Ectodermal cell (in vitro differentiated cells): Measurements from ENCODE around the gene PLEKHM3.

Source experiments
- H3K27ac ChIP-seq: 2 replicates; pipeline ENCODE4 v1.7.0; 2013; ENCODE audit warnings: mild to moderate bottlenecking, low read depth, low read length; ENCODE audit not compliant: insufficient read depth, poor library complexity, severe bottlenecking
- H3K27me3 ChIP-seq: 2 replicates; pipeline ENCODE4 v1.7.0; 2013; ENCODE audit warnings: mild to moderate bottlenecking, low read length; ENCODE audit not compliant: insufficient read depth, control insufficient read depth, poor library complexity, severe bottlenecking
- H3K36me3 ChIP-seq: one replicate; pipeline ENCODE4 v1.7.0; 2013; ENCODE audit warnings: low read length; ENCODE audit not compliant: control insufficient read depth, insufficient read depth
- H3K4me1 ChIP-seq: one replicate; pipeline ENCODE4 v1.7.0; 2013; ENCODE audit warnings: low read length; ENCODE audit not compliant: control insufficient read depth, insufficient read depth
- H3K4me3 ChIP-seq: 2 replicates; pipeline ENCODE4 v1.7.0; 2013; ENCODE audit warnings: low read depth, low read length, control low read depth; ENCODE audit not compliant: insufficient read depth
- H3K9me3 ChIP-seq: 2 replicates; pipeline ENCODE4 v1.7.0; 2013; ENCODE audit warnings: mild to moderate bottlenecking, low read length, moderate library complexity; ENCODE audit not compliant: control insufficient read depth
- WGBS, 2 experiments: methylation state at CpG; one replicate each; pipeline ENCODE4 v1.1.7; 2013; ENCODE audit warnings: missing lambda C conversion rate in 2 of 2; 5-methylcytosine and 5-hydroxymethylcytosine counted together

The PLEKHM3 gene

GRCh38 chr2:207802650-207803049 is 222.7 kb downstream of the PLEKHM3 start:
- H3K4me1 ChIP-seq, result no peaks in the 10 kb centered on the region
- no peaks in the 10 kb centered on the region for H3K27me3 ChIP-seq
- H3K36me3 ChIP-seq, result no peaks in the 10 kb centered on the region
- H3K9me3 ChIP-seq, result no peaks in the 10 kb centered on the region
- no peak overlapping the region for H3K27ac ChIP-seq
- H3K4me3 ChIP-seq, result no peak overlapping the region
- 92 to 94% methylated on average over 6 of the region's 6 CpGs for WGBS, 2 experiments

GRCh38 chr2:207801259-207801658 is 224.1 kb downstream of the PLEKHM3 start:
- Histone ChIP-seq H3K9me3 (no peaks in the 10 kb centered on the region), H3K27ac (no peak overlapping the region), H3K36me3 (no peaks in the 10 kb centered on the region), H3K27me3 (no peaks in the 10 kb centered on the region), H3K4me1 (peaks cover 5% of the 10 kb centered on the region), H3K4me3 (no peak overlapping the region)
- WGBS, 2 experiments, result 50 to 56% methylated on average over 3 of the region's 3 CpGs

- Histone ChIP-seq H3K4me3 (no peak overlapping the region), H3K36me3 (no peaks in the 10 kb centered on the region), H3K9me3 (no peaks in the 10 kb centered on the region), H3K4me1 (peaks cover 5% of the 10 kb centered on the region), H3K27me3 (no peaks in the 10 kb centered on the region), H3K27ac (peak overlapping the region; percentile 57)
- 66 to 67% methylated on average over 8 of the region's 8 CpGs for WGBS, 2 experiments
These were observed 228.6 kb downstream of the PLEKHM3 start for GRCh38 chr2:207796585-207797350.

- no peak overlapping the region for H3K27ac ChIP-seq
- peaks cover 5% of the 10 kb centered on the region for H3K4me1 ChIP-seq
- no peaks in the 10 kb centered on the region for H3K36me3 ChIP-seq
- 67 to 77% methylated on average over 4 to 5 of the region's 6 CpGs for WGBS, 2 experiments
- no peak overlapping the region for H3K4me3 ChIP-seq
- no peaks in the 10 kb centered on the region for H3K27me3 ChIP-seq
- no peaks in the 10 kb centered on the region for H3K9me3 ChIP-seq
These were observed 233.0 kb downstream of the PLEKHM3 start for GRCh38 chr2:207792244-207792785.

GRCh38 chr2:207791579-207792243 is 233.6 kb downstream of the PLEKHM3 start:
- no peaks in the 10 kb centered on the region for H3K36me3 ChIP-seq
- no peak overlapping the region for H3K27ac ChIP-seq
- WGBS, 2 experiments, result 78 to 82% methylated on average over 2 to 3 of the region's 6 CpGs
- no peaks in the 10 kb centered on the region for H3K9me3 ChIP-seq
- peaks cover 2% of the 10 kb centered on the region for H3K4me1 ChIP-seq
- H3K27me3 ChIP-seq, result no peaks in the 10 kb centered on the region
- no peak overlapping the region for H3K4me3 ChIP-seq

GRCh38 chr2:207790898-207791297 is 234.4 kb downstream of the PLEKHM3 start:
- WGBS, 2 experiments, result 94 to 98% methylated on average over 1 of the region's 1 CpG
- Histone ChIP-seq H3K4me3 (no peak overlapping the region), H3K36me3 (no peaks in the 10 kb centered on the region), H3K27ac (no peak overlapping the region), H3K9me3 (no peaks in the 10 kb centered on the region), H3K27me3 (no peaks in the 10 kb centered on the region), H3K4me1 (no peaks in the 10 kb centered on the region)

- no peaks in the 10 kb centered on the region for H3K9me3 ChIP-seq
- no peaks in the 10 kb centered on the region for H3K36me3 ChIP-seq
- H3K4me1 ChIP-seq, result no peaks in the 10 kb centered on the region
- H3K4me3 ChIP-seq, result no peak overlapping the region
- WGBS, 2 experiments, result 87 to 88% methylated on average over 4 of the region's 4 CpGs
- no peak overlapping the region for H3K27ac ChIP-seq
- H3K27me3 ChIP-seq, result no peaks in the 10 kb centered on the region
These were observed 237.5 kb downstream of the PLEKHM3 start for GRCh38 chr2:207787800-207788199.

- no peaks in the 10 kb centered on the region for H3K4me1 ChIP-seq
- H3K9me3 ChIP-seq, result no peaks in the 10 kb centered on the region
- no peak overlapping the region for H3K4me3 ChIP-seq
- no peaks in the 10 kb centered on the region for H3K27me3 ChIP-seq
- no peak overlapping the region for H3K27ac ChIP-seq
- 85 to 91% methylated on average over 2 to 3 of the region's 3 CpGs for WGBS, 2 experiments
- no peaks in the 10 kb centered on the region for H3K36me3 ChIP-seq
These were observed 238.3 kb downstream of the PLEKHM3 start for GRCh38 chr2:207787017-207787416.

GRCh38 chr2:207784898-207785297 is 240.4 kb downstream of the PLEKHM3 start:
- Histone ChIP-seq H3K27me3 (no peaks in the 10 kb centered on the region), H3K27ac (no peak overlapping the region), H3K9me3 (no peaks in the 10 kb centered on the region), H3K36me3 (no peaks in the 10 kb centered on the region), H3K4me1 (no peaks in the 10 kb centered on the region), H3K4me3 (no peak overlapping the region)
- 94% methylated on average over 5 of the region's 5 CpGs for WGBS, 2 experiments

GRCh38 chr2:207783514-207783913 is 241.8 kb downstream of the PLEKHM3 start:
- no peak overlapping the region for H3K4me3 ChIP-seq
- no peaks in the 10 kb centered on the region for H3K27me3 ChIP-seq
- no peaks in the 10 kb centered on the region for H3K4me1 ChIP-seq
- H3K9me3 ChIP-seq, result no peaks in the 10 kb centered on the region
- no peak overlapping the region for H3K27ac ChIP-seq
- WGBS, 2 experiments, result 95 to 100% methylated on average over 1 to 2 of the region's 2 CpGs
- H3K36me3 ChIP-seq, result no peaks in the 10 kb centered on the region
